Lower lobe of right lung (tissue), 2 donors: ENCODE data around the gene LRCH4. TPM values are rescaled to one million over a fixed set of nuclear protein-coding genes. Genes with fewer than 3 reads are reported as not detected.
A peak's percentile ranks its signal among the peaks of the same experiment; 100 is the strongest.

ENCODE experiments used
- ATAC-seq, 2 donors: fragments of 200-7000 bp; cut with Tn5 transposase; one replicate each; pipeline ENCODE4 v1.9.1; 2020 to 2022; ENCODE audit warnings: mild to moderate bottlenecking in 2 of 2, moderate library complexity in 2 of 2
- DNase-seq: peaks from one replicate; pipeline ENCODE4 v3.0.0-alpha.2; 2020
- H3K27ac ChIP-seq: fragments of 200-600 bp; one replicate; pipeline ENCODE4 v1.8.0; 2022
- H3K27me3 ChIP-seq: fragments of 200-600 bp; one replicate; pipeline ENCODE4 v1.8.0; 2022; ENCODE audit warnings: low read depth
- H3K36me3 ChIP-seq: fragments of 200-600 bp; one replicate; pipeline ENCODE4 v1.8.0; 2022; ENCODE audit warnings: mild to moderate bottlenecking
- H3K4me1 ChIP-seq: fragments of 200-600 bp; one replicate; pipeline ENCODE4 v1.8.0; 2022
- H3K4me3 ChIP-seq: fragments of 200-600 bp; one replicate; pipeline ENCODE4 v1.8.0; 2022; ENCODE audit warnings: mild to moderate bottlenecking
- H3K9me3 ChIP-seq: fragments of 200-600 bp; one replicate; pipeline ENCODE4 v1.8.0; 2022
- CTCF ChIP-seq: fragments of 200-600 bp; IDR thresholded peaks from one replicate; pipeline ENCODE4 v1.8.0; 2022; ENCODE audit warnings: antibody characterized with exemption, mild to moderate bottlenecking
- intact Hi-C: fragments of 100-400 bp; cut with DNase I; formaldehyde crosslinking; loops from one replicate; pipeline ENCODE4 v1.11.0; 2022
- total RNA-seq: library from RNA; stranded (reverse); fragmentation: NEBNext Ultra II Directional; extraction: Animal tissue kit (Norgen Biotek cat#: 25700); gene quantifications from one replicate; pipeline ENCODE4 v1.2.1, GENCODE V29; 2021
- donor health status: DM: no; HTN: yes; CAD: no; lungs with severe emphysema.

Gene LRCH4
- total RNA-seq, 1 donor from 2014 or later: 80.3 TPM

GRCh38 chr7:100588438-100588837, 2.5 kb upstream of the LRCH4 start:
- no peaks in the 10 kb centered on the region for H3K27me3 ChIP-seq
- H3K9me3 ChIP-seq: no peaks in the 10 kb centered on the region
- intact Hi-C loops: no loop called here
- H3K36me3 ChIP-seq: no peaks in the 10 kb centered on the region
- TF ChIP-seq CTCF: peak; percentile 32
- H3K4me3 ChIP-seq: no peak overlapping the region
- no peak overlapping the region for H3K27ac ChIP-seq
- ATAC-seq (no peak), DNase-seq (no peak)
- H3K4me1 ChIP-seq: peaks cover 23% of the 10 kb centered on the region

- Histone ChIP-seq H3K4me1 (peaks cover 43% of the 10 kb centered on the region), H3K27ac (peak within 1 kb of the TSS; percentile 98), H3K9me3 (no peaks in the 10 kb centered on the region), H3K36me3 (peaks cover 18% of the 10 kb centered on the region), H3K4me3 (peak within 1 kb of the TSS; percentile 99), H3K27me3 (no peaks in the 10 kb centered on the region)
- DNase-seq: peak; percentile 100
- no peak for TF ChIP-seq CTCF
- intact Hi-C loops: no loop called here
- peak; percentile 93 to 95 for ATAC-seq
These were observed 517 bp upstream of the LRCH4 start, which contains the start of gene FBXO24 for GRCh38 chr7:100586266-100587025. Gene FBXO24, plus strand, starts transcription at chr7:100586328. Its CDS starts 298 bp downstream, at chr7:100586626.

- DNase-seq (peak; percentile 59), ATAC-seq (peak in 1 of 2 donors; percentile 0)
- Histone ChIP-seq H3K4me3 (peak overlapping the region; percentile 99), H3K27me3 (no peaks in the 10 kb centered on the region), H3K36me3 (peaks cover 29% of the 10 kb centered on the region), H3K9me3 (no peaks in the 10 kb centered on the region), H3K27ac (peak overlapping the region; percentile 98), H3K4me1 (peaks cover 50% of the 10 kb centered on the region)
- intact Hi-C loops: no loop called here
- TF ChIP-seq CTCF: no peak
These were observed 1.0 kb downstream of the LRCH4 start for GRCh38 chr7:100584683-100585510.

GRCh38 chr7:100584054-100584682, 1.8 kb downstream of the LRCH4 start:
- ATAC-seq: no peak
- intact Hi-C loops: no loop called here

More at GRCh38 chr7:100584054-100584682, 1.8 kb downstream of the LRCH4 start:
- Histone ChIP-seq H3K9me3 (no peaks in the 10 kb centered on the region), H3K36me3 (peaks cover 37% of the 10 kb centered on the region), H3K4me3 (peak overlapping the region; percentile 99), H3K27ac (peak overlapping the region; percentile 98), H3K27me3 (no peaks in the 10 kb centered on the region), H3K4me1 (peaks cover 50% of the 10 kb centered on the region)
- no peak for TF ChIP-seq CTCF
- peak; percentile 58 for DNase-seq
